Inflammatory macrophage (primary cell): ENCODE measurements around the gene TOR1B.

Experiments used
- DNase-seq, 2 donors: peaks; one replicate each; pipeline ENCODE4 v3.0.0-alpha.2; 2020 to 2022

Gene TOR1B

DNA sequence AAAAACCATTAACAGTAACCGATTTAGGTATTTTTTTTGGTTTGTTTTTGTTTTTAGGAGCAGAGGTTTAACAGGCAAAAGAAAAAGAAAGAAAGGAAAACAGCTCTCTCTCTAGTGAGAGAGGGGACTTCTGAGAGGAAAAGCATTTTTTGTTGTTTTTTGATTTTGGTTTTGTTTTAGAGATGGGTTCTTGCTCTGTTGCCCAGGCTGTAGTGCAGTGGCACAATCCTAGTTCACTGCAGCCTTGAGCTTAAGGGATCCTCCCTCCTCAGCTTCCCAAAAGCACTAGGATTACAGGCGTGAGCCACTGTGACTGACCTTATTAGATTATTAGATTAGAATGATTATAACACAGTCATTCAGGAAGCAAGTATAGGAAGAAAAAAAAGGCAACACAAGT is 42.4 kb downstream of the TOR1B start:
- no peak for DNase-seq

DNA sequence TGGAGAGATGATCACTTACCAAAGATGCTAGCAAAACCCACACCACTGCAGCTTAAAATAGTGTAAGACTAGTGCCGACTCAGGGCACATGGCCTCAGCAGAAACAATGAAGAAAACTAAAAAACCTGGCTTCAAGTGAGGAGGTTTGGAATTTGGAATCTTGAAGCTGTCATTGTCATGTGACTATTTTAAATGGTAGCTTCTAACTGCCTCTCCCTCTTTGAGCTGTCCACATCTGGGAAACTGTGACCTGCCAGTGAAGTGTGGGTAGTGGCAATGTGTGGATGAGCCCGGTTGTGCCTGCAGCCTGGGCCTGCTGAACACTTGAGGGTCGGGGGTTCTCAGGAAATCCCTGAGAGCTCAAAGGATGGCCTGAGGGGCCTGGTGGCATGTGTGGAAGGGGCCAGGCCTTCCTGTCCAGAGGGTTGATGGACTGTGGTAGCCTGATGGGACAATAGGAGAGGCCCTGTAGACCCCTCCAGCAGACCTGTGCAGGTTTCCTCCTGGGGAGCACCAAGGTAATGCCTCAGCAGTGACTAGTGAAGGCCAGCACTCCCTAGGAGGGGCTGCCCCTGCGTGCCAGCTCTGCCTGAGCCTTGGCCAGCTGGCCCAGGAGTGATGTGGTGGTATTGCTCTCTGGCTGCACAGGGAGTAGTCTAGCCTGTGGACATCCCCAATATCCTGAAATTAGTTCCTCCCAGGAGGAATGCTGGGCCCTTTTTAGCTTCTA is 45.9 kb downstream of the TOR1B start:
- DNase-seq, result no peak

DNA sequence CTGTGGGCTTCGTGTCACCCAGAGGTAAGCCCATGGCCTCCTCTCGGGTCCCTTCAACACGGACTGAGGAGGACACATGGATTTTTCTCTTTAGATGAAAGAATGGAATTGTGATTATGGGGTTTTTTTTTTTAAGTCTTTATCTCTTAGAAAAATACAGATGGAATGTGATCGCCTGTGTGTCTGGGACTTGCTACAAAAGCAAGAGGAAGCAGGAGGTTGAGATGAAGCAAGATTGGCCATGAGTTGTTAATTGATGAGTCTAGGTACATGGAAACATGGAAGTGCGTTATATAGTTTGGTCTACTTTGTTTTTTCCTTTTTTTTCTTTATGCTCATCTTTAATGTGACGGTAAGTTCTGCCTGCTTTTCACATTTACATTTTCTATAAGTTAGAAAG is 46.9 kb downstream of the TOR1B start:
- DNase-seq, result no peak

DNA sequence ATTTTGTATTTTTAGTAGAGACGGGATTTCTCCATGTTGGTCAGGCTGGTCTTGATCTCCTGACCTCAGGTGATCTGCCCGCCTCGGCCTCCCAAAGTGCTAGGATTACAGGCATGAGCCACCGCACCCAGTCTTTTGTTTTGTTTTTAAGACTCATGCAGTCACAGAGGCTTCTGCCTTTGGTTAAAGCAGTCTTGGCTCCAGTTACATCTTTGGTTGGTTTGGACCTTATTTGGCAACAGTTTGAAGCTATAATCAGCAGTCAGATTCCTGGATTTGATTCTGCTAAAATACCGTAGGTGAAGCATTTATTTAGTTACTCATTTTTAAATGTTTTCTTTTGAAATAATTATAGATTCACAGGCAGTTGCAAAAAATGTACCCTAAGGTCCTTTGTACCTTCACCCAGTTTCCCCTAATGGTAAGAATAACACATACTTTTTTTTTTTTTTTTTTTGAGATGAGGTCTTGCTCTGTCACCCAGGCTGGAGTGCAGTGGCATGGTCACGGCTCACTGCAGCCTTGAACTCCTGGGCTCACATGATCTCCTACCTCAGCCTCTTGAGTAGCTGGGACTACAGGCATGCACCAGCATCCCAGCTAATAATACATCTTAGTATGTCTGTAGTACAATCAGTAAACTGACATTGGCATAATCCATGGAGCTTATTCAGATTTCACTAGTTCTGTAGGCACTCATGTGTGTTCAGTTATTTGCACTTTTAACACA is 48.0 kb downstream of the TOR1B start:
- DNase-seq, result no peak

DNA sequence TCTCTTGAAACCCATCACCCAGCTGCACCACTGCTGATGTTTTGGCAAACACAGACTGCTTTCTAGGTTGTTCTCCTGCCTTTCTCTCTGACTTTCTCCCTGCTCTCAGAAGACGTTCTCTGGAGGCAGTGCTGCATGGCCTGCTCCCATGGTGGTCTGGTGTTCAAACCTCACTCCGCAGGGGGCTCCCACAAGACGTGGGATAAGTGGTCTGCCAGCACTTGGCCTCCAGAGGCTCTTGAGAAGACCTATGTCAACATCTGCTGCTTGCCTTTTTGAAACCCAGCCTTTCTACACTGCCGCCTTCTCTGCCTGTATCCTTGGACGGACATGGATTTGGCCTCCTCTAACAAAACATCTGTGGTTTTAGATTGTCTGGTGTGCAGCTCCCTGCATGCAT is 48.8 kb downstream of the TOR1B start:
- DNase-seq, result no peak

DNA sequence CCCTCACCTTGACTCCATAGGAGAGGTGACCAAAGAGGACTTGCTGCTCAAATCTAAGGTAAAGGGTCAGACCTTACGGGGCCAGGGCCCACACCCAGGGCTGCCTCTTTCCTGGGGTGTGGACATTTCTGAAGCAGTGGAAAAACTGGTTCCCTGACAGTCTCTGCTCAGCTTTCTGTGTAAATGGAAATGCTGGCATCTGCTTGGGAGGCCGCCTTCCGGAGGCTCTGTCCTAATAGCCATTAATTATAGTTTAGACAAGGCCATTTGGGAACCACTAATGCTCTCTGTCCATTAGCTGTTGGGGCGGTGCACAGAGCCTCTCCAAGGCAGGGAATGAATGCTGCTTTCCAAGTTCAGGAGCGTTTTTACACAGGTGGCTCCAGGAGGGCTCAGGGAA is 49.6 kb downstream of the TOR1B start:
- no peak for DNase-seq

DNA sequence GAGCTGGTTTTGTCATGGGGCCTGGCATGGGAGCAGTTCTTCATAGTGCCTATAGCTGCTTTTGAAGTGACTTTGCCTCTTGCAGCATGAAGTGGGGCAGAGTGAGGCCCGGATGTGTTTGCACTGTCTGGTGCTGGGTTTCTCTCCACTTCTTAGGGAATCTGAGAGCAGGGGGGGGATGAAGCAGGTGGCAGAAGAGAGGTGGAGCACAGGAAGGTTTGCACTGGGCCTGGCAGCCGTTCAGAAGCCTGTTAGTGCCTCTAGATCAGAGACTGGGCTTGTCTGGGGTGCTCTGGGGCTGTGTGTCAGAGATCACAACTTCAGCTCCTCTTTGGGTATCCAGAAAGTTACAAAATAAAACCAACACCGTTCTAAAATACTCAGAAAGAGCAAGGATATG is 50.6 kb downstream of the TOR1B start:
- DNase-seq, result no peak

DNA sequence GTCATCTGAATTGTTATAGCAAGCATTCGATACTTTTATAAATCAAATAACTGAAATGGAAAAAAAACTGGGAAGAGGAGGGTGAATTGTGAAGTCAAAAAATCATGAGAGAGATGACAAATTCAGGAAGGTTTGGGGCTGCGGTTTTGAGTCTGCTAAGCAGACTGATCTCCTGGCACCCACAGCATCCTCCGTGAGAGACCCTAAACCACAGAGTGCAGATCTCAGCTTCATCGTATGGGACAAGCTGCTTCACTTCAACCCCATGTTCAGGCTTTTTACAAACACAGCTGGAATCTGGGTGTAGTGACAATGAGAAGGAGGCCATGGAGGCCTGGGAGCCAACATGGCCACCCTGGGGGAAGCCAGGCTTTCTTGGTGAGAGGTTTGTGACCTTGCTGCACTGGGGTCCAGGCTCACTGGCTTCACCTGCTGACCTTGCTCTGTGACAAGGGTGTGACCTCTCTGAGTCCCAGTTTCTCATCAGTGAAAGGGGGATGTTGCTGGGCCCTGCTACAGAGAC is 51.7 kb downstream of the TOR1B start:
- DNase-seq, result no peak

DNA sequence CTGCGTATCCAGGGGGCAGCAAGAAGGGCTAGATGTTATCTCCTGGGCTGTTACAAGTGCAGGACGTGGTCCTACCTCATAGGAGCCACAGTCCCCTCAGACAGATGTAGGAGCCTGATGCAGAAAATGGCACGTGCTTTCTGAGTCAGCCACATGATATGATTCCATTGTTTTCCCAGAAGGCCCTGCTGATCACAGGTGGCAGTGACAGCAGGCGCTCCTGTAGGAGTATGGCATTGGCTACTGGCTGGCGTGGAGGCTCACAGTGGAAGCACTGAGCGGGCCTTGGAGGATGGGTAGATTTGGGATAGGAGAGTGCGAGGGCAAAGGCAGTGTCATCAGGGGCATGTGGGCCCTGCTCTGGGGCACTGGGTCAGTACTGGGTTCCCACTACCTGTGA is 54.2 kb downstream of the TOR1B start:
- no peak for DNase-seq

DNA sequence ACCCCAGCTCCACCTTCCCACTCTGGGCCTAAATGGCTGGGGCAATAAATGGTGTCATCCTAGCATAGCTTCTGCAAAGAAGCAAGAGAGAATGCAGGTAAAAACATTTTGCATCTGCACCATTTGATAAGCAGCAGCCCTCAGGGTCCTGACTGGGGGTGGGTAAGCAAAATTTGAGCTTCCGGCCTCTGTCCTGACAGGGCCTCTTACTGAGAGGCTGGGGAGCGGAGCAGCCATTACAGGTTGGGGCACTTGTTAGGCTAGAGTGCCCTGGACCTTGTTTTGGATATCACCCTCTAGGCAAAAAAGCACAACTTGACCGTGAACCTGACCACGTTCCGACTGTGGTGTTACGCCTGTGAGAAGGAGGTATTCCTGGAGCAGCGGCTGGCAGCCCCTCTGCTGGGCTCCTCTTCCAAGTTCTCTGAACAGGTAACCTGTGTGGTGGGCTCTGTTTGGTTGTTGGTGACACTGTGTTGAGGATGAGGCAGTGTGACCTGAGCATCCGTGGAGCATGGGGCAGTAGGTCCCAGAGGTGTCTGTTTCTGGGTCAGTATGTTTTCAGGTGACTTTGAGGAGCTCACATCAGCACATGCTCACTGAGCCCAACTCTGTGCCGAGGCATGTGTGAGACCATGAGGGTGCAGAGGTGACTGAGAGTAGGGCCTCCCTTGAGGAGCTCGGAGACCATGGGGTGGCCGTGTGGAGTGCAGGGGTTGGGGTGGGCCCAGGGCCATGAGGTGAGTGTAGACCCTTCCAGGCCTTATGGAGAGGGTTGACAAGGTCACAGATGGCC is 55.4 kb downstream of the TOR1B start:
- no peak for DNase-seq
